GM20431 (cell line): ENCODE data around the gene PDC.
"Not testable (repeated sequence)": the region's sequence is repeated elsewhere in the genome, so short reads cannot be mapped to it uniquely, and the experiment has no call there.

Experiments
- in situ Hi-C: fragments of 300-500 bp; cut with MseI, MboI; formaldehyde crosslinking; loops from one replicate; pipeline ENCODE4 v1.15.0; 2020; ENCODE audit warnings: low sequenced_read_pairs; ENCODE audit not compliant: unreplicated experiment

Gene PDC

GRCh38 chr1:186420311-186420710 lies 40.6 kb downstream of the PDC start:
- in situ Hi-C loops = no loop called here

- in situ Hi-C loops = no loop called here
Measured at GRCh38 chr1:186418503-186418902, 42.4 kb downstream of the PDC start.

- in situ Hi-C loops = no loop called here
Measured at GRCh38 chr1:186413319-186413718, 47.6 kb downstream of the PDC start.

GRCh38 chr1:186409091-186409490 lies 51.8 kb downstream of the PDC start:
- in situ Hi-C loops = no loop called here

- in situ Hi-C loops = no loop called here
Measured at GRCh38 chr1:186404454-186405051, 56.4 kb downstream of the PDC start.

- in situ Hi-C loops = no loop called here
Measured at GRCh38 chr1:186403632-186404031, 57.3 kb downstream of the PDC start.

- in situ Hi-C loops = not testable (repeated sequence)
Measured at GRCh38 chr1:186401446-186401845, 59.5 kb downstream of the PDC start.
